Sigmoid colon (tissue), 7 donors: Measurements from ENCODE around the gene ADGRG6. TPM values are rescaled to one million over a fixed set of nuclear protein-coding genes. Genes with fewer than 3 reads are reported as not detected.

Source experiments
- DNase-seq: peaks from one replicate; pipeline ENCODE4 v3.0.0-alpha.2; 2019
- H3K27ac ChIP-seq, 4 donors: fragments of 200-600 bp; sonication (generic); one replicate each; pipeline ENCODE4 v1.5.1; 2016 to 2019; ENCODE audit warnings: mild to moderate bottlenecking in 1 of 4
- H3K27me3 ChIP-seq, 3 donors: fragments of 200-600 bp; sonication (generic); one replicate each; pipeline ENCODE4 v1.5.1; 2019; ENCODE audit warnings: mild to moderate bottlenecking in 1 of 3
- H3K36me3 ChIP-seq, 4 donors: fragments of 200-600 bp; sonication (generic); one replicate each; pipeline ENCODE4 v1.5.1; 2016 to 2019
- H3K4me1 ChIP-seq, 4 donors: fragments of 200-600 bp; sonication (generic); one replicate each; pipeline ENCODE4 v1.5.1; 2017 to 2019
- H3K4me3 ChIP-seq, 4 donors: fragments of 200-600 bp; sonication (generic); one replicate each; pipeline ENCODE4 v1.5.1; 2017 to 2019; ENCODE audit warnings: mild to moderate bottlenecking in 2 of 4, moderate library complexity in 1 of 4
- H3K9me3 ChIP-seq, 4 donors: fragments of 200-600 bp in 3 of 4; sonication (generic) in 3 of 4; one replicate each; pipeline versions ENCODE4 v1.5.1 to v1.6.1; 2013 to 2019
- CTCF ChIP-seq, 4 experiments: fragments of 450-650 bp in 3 of 4; fragments of 200-600 bp in 1 of 4; IDR thresholded peaks; one replicate each; pipeline ENCODE4 v1.5.1; 2016 to 2019; ENCODE audit warnings: antibody characterized with exemption in 4 of 4, mild to moderate bottlenecking in 3 of 4, moderate library complexity in 2 of 4
- EP300 ChIP-seq, 4 donors: sonication (generic); formaldehyde crosslinking; IDR thresholded peaks; one replicate each; pipeline ENCODE4 v1.6.1; 2017; ENCODE audit warnings: antibody characterized with exemption in 4 of 4
- POLR2A ChIP-seq, 2 donors: fragments of 450-650 bp; IDR thresholded peaks; one replicate each; pipeline ENCODE4 v1.6.1; 2016; ENCODE audit warnings: antibody characterized with exemption in 2 of 2, mild to moderate bottlenecking in 2 of 2, moderate library complexity in 2 of 2
- POLR2AphosphoS5 ChIP-seq, 4 donors: sonication (generic); formaldehyde crosslinking; IDR thresholded peaks; one replicate each; pipeline ENCODE4 v1.6.1; 2017; ENCODE audit warnings: antibody characterized with exemption in 4 of 4
- WGBS, 2 donors: extraction: QIAGEN DNeasy Blood & Tissue Kit; methylation state at CpG; one replicate each; pipeline ENCODE4 v1.1.7; 2013; 5-methylcytosine and 5-hydroxymethylcytosine counted together
- intact Hi-C: fragments of 100-400 bp; cut with DNase I; formaldehyde crosslinking; loops from one replicate; pipeline ENCODE4 v1.15.1; 2023
- polyA plus RNA-seq, 3 donors: library from polyadenylated mRNA; stranded (reverse); fragments of 200-250 nt; gene quantifications; one replicate each; pipeline ENCODE4 v1.2.3, GENCODE V29; 2013
- total RNA-seq, 4 donors: library from RNA; depleted of rRNA; stranded (reverse); fragments of >200 nt; gene quantifications; one replicate each; pipeline ENCODE4 v1.1.0, GENCODE V29; 2016
- donor health status: healthy with polysubstance abuse.
- donor health status: Bipolar disorder and iron deficiency.
- donor health status: healthy.

ADGRG6 gene
- total and polyA plus RNA-seq, 7 donors, result 0.60 to 17.6 (median 12.6) TPM

- 76 to 77% methylated on average over 4 of the region's 4 CpGs for WGBS, 2 donors
- Histone ChIP-seq H3K36me3 (no peaks in the 10 kb centered on the region), H3K4me3 (no peak overlapping the region), H3K27ac (no peak overlapping the region), H3K9me3 (no peaks in the 10 kb centered on the region), H3K4me1 (no peaks in the 10 kb centered on the region), H3K27me3 (no peaks in the 10 kb centered on the region)
- intact Hi-C loops, result no loop called here
- TF ChIP-seq EP300 (IDR thresholded peaks at IDR 0.05), result no peak
- TF ChIP-seq POLR2AphosphoS5 (IDR thresholded peaks at IDR 0.05), result no peak
- no peak for TF ChIP-seq CTCF (IDR thresholded peaks at IDR 0.05)
- DNase-seq, result no peak
Observed at GRCh38 chr6:142398353-142398752, 96.5 kb downstream of the ADGRG6 start.

GRCh38 chr6:142399739-142400138, 97.9 kb downstream of the ADGRG6 start:
- no peak for TF ChIP-seq EP300 (IDR thresholded peaks at IDR 0.05)
- no peak for TF ChIP-seq CTCF (IDR thresholded peaks at IDR 0.05)
- no peak for TF ChIP-seq POLR2A (IDR thresholded peaks at IDR 0.05)
- TF ChIP-seq POLR2AphosphoS5 (IDR thresholded peaks at IDR 0.05), result no peak
- Histone ChIP-seq H3K27ac (no peak overlapping the region), H3K27me3 (no peaks in the 10 kb centered on the region), H3K4me3 (no peak overlapping the region), H3K4me1 (no peaks in the 10 kb centered on the region), H3K9me3 (no peaks in the 10 kb centered on the region), H3K36me3 (no peaks in the 10 kb centered on the region)
- WGBS, 2 donors, result 84 to 89% methylated on average over 2 of the region's 2 CpGs
- no peak for DNase-seq
- intact Hi-C loops, result no loop called here

GRCh38 chr6:142400495-142400894, 98.7 kb downstream of the ADGRG6 start:
- WGBS, 2 donors, result 72 to 82% methylated on average over 4 of the region's 4 CpGs
- no peak overlapping the region for H3K27ac ChIP-seq
- TF ChIP-seq EP300 (IDR thresholded peaks at IDR 0.05) (no peak), CTCF (IDR thresholded peaks at IDR 0.05) (no peak), POLR2AphosphoS5 (IDR thresholded peaks at IDR 0.05) (no peak), POLR2A (IDR thresholded peaks at IDR 0.05) (no peak)
- no peaks in the 10 kb centered on the region for H3K9me3 ChIP-seq
- DNase-seq, result no peak
- no peaks in the 10 kb centered on the region for H3K27me3 ChIP-seq
- H3K4me1 ChIP-seq, result no peaks in the 10 kb centered on the region
- no peak overlapping the region for H3K4me3 ChIP-seq
- intact Hi-C loops, result no loop called here
- H3K36me3 ChIP-seq, result no peaks in the 10 kb centered on the region

- H3K27me3 ChIP-seq, result no peaks in the 10 kb centered on the region
- intact Hi-C loops, result no loop called here
- 84 to 89% methylated on average over 1 of the region's 1 CpG for WGBS, 2 donors
- no peaks in the 10 kb centered on the region for H3K4me1 ChIP-seq
- DNase-seq, result no peak
- TF ChIP-seq POLR2A (IDR thresholded peaks at IDR 0.05), result no peak
- no peak for TF ChIP-seq EP300 (IDR thresholded peaks at IDR 0.05)
- TF ChIP-seq CTCF (IDR thresholded peaks at IDR 0.05), result no peak
- TF ChIP-seq POLR2AphosphoS5 (IDR thresholded peaks at IDR 0.05), result no peak
- H3K27ac ChIP-seq, result no peak overlapping the region
- H3K4me3 ChIP-seq, result no peak overlapping the region
- H3K36me3 ChIP-seq, result no peaks in the 10 kb centered on the region
- H3K9me3 ChIP-seq, result no peaks in the 10 kb centered on the region
Observed at GRCh38 chr6:142401838-142402237, 100.0 kb downstream of the ADGRG6 start.

- Histone ChIP-seq H3K4me3 (no peak overlapping the region), H3K9me3 (no peaks in the 10 kb centered on the region), H3K27me3 (no peaks in the 10 kb centered on the region), H3K27ac (no peak overlapping the region), H3K4me1 (no peaks in the 10 kb centered on the region), H3K36me3 (no peaks in the 10 kb centered on the region)
- intact Hi-C loops, result no loop called here
- TF ChIP-seq EP300 (IDR thresholded peaks at IDR 0.05) (no peak), POLR2A (IDR thresholded peaks at IDR 0.05) (no peak), CTCF (IDR thresholded peaks at IDR 0.05) (no peak), POLR2AphosphoS5 (IDR thresholded peaks at IDR 0.05) (no peak)
- no peak for DNase-seq
- WGBS, 2 donors, result 86 to 96% methylated on average over 3 of the region's 3 CpGs
Observed at GRCh38 chr6:142404751-142405150, 102.9 kb downstream of the ADGRG6 start.
